CD4-positive, alpha-beta T cell treated with Interleukin-21 for 1 hour (primary cell): ENCODE data around the gene MT1E.
"Not testable (repeated sequence)": the region's sequence is repeated elsewhere in the genome, so short reads cannot be mapped to it uniquely, and the experiment has no call there.

Experiments
- DNase-seq: peaks from one replicate; pipeline ENCODE4 v3.0.0-alpha.2; 2020

The MT1E gene

GRCh38 chr16:56674570-56674969 is 49.0 kb downstream of the MT1E start:
- DNase-seq: not testable (repeated sequence)

GRCh38 chr16:56675685-56676210 is 50.2 kb downstream of the MT1E start:
- peak; percentile 37 for DNase-seq
